Parathyroid adenoma (tissue), 2 donors: ENCODE data around the gene CAPS2.
"Not testable (repeated sequence)": the region's sequence is repeated elsewhere in the genome, so short reads cannot be mapped to it uniquely, and the experiment has no call there.

ENCODE experiments used
- H2AFZ ChIP-seq: fragments of 300-600 bp; sonication (generic); one replicate; pipeline ENCODE4 v1.7.0; 2017; ENCODE audit warnings: antibody characterized with exemption, mild to moderate bottlenecking
- H3K27ac ChIP-seq: fragments of 300-600 bp; sonication (generic); one replicate; pipeline ENCODE4 v1.7.0; 2017
- H3K27me3 ChIP-seq: fragments of 300-600 bp; sonication (generic); one replicate; pipeline ENCODE4 v1.7.0; 2017; ENCODE audit warnings: low read length; ENCODE audit not compliant: control insufficient read depth, insufficient read depth
- H3K36me3 ChIP-seq: fragments of 300-600 bp; sonication (generic); one replicate; pipeline ENCODE4 v1.7.0; 2017; ENCODE audit warnings: low read length; ENCODE audit not compliant: control insufficient read depth, insufficient read depth
- H3K4me1 ChIP-seq: fragments of 300-600 bp; sonication (generic); one replicate; pipeline ENCODE4 v1.7.0; 2017; ENCODE audit warnings: control low read depth
- H3K4me2 ChIP-seq: fragments of 300-600 bp; sonication (generic); one replicate; pipeline ENCODE4 v1.7.0; 2017; ENCODE audit warnings: low read length
- H3K4me3 ChIP-seq: fragments of 300-600 bp; sonication (generic); one replicate; pipeline ENCODE4 v1.7.0; 2017; ENCODE audit warnings: low read depth, low read length
- H3K79me2 ChIP-seq: fragments of 300-600 bp; sonication (generic); one replicate; pipeline ENCODE4 v1.7.0; 2017; ENCODE audit warnings: control low read depth
- H3K9ac ChIP-seq: fragments of 300-600 bp; sonication (generic); one replicate; pipeline ENCODE4 v1.7.0; 2017; ENCODE audit warnings: mild to moderate bottlenecking
- H3K9me3 ChIP-seq: fragments of 300-600 bp; sonication (generic); one replicate; pipeline ENCODE4 v1.7.0; 2017; ENCODE audit warnings: low read length; ENCODE audit not compliant: control insufficient read depth
- CTCF ChIP-seq: fragments of 300-600 bp; sonication (generic); IDR thresholded peaks from one replicate; pipeline ENCODE4 v1.7.0; 2017; ENCODE audit warnings: antibody characterized with exemption, mild to moderate bottlenecking
- donor health status: primary hyperparathyroidism.

CAPS2 gene

GRCh38 chr12:75361408-75361807 is 31.3 kb upstream of the CAPS2 start:
- Histone ChIP-seq H3K27ac (no peak overlapping the region), H3K36me3 (no peaks in the 10 kb centered on the region), H3K4me3 (no peak overlapping the region), H3K27me3 (no peaks in the 10 kb centered on the region), H3K9me3 (no peaks in the 10 kb centered on the region), H2AFZ (no peak overlapping the region), H3K79me2 (no peaks in the 10 kb centered on the region), H3K9ac (no peak overlapping the region), H3K4me2 (no peak overlapping the region), H3K4me1 (no peaks in the 10 kb centered on the region)
- no peak for TF ChIP-seq CTCF

- H2AFZ ChIP-seq, result no peak overlapping the region
- H3K27ac ChIP-seq, result no peak overlapping the region
- no peaks in the 10 kb centered on the region for H3K79me2 ChIP-seq
- H3K36me3 ChIP-seq, result no peaks in the 10 kb centered on the region
- no peak overlapping the region for H3K4me3 ChIP-seq
- no peaks in the 10 kb centered on the region for H3K27me3 ChIP-seq
- TF ChIP-seq CTCF, result no peak
- H3K4me1 ChIP-seq, result no peaks in the 10 kb centered on the region
- no peak overlapping the region for H3K9ac ChIP-seq
- H3K9me3 ChIP-seq, result no peaks in the 10 kb centered on the region
- H3K4me2 ChIP-seq, result no peak overlapping the region
These were observed 30.8 kb upstream of the CAPS2 start for GRCh38 chr12:75360920-75361319.

GRCh38 chr12:75354011-75354410 is 23.9 kb upstream of the CAPS2 start:
- Histone ChIP-seq H2AFZ (no peak overlapping the region), H3K4me1 (no peaks in the 10 kb centered on the region), H3K4me2 (no peak overlapping the region), H3K9me3 (no peaks in the 10 kb centered on the region), H3K4me3 (no peak overlapping the region), H3K79me2 (peaks cover 17% of the 10 kb centered on the region), H3K36me3 (no peaks in the 10 kb centered on the region), H3K27ac (no peak overlapping the region), H3K27me3 (no peaks in the 10 kb centered on the region), H3K9ac (no peak overlapping the region)
- TF ChIP-seq CTCF, result no peak

- Histone ChIP-seq H2AFZ (no peak overlapping the region), H3K27ac (no peak overlapping the region), H3K4me1 (no peaks in the 10 kb centered on the region), H3K79me2 (peaks cover 17% of the 10 kb centered on the region), H3K4me3 (no peak overlapping the region), H3K9ac (no peak overlapping the region), H3K27me3 (no peaks in the 10 kb centered on the region), H3K9me3 (no peaks in the 10 kb centered on the region), H3K4me2 (no peak overlapping the region), H3K36me3 (no peaks in the 10 kb centered on the region)
- TF ChIP-seq CTCF, result no peak
These were observed 20.3 kb upstream of the CAPS2 start for GRCh38 chr12:75350413-75350812.

- Histone ChIP-seq H3K27me3 (no peaks in the 10 kb centered on the region), H2AFZ (no peak overlapping the region), H3K4me3 (no peak overlapping the region), H3K9ac (no peak overlapping the region), H3K79me2 (peaks cover 15% of the 10 kb centered on the region), H3K4me1 (no peaks in the 10 kb centered on the region), H3K9me3 (no peaks in the 10 kb centered on the region), H3K27ac (no peak overlapping the region), H3K4me2 (no peak overlapping the region), H3K36me3 (no peaks in the 10 kb centered on the region)
- TF ChIP-seq CTCF, result no peak
These were observed 19.8 kb upstream of the CAPS2 start for GRCh38 chr12:75349946-75350345.

GRCh38 chr12:75346215-75346614 is 16.1 kb upstream of the CAPS2 start:
- H3K4me2 ChIP-seq, H2AFZ ChIP-seq, H3K27me3 ChIP-seq, H3K27ac ChIP-seq, H3K4me1 ChIP-seq, H3K9me3 ChIP-seq, H3K79me2 ChIP-seq, H3K36me3 ChIP-seq, H3K4me3 ChIP-seq, H3K9ac ChIP-seq: not testable (repeated sequence)
